ENCODE results near the gene A3GALT2.

GRCh38 chr1:33357099-33357498, 36.2 kb upstream of the A3GALT2 start:
- TF ChIP-seq POLR2AphosphoS5 (IDR thresholded peaks at IDR 0.05; ENCODE audit: low read depth, low read length) (no peak), POLR2A (IDR thresholded peaks at IDR 0.05; ENCODE audit: low read depth, low read length) (no peak), TAF1 (IDR thresholded peaks at IDR 0.05; ENCODE audit: borderline replicate concordance, low read depth, low read length) (no peak)

Measured in GM12892 (cell line).